Activated naive CD4-positive, alpha-beta T cell treated with anti-CD3 and anti-CD28 coated beads, Interleukin-2, amount 50 U/mL, for 72 hours (primary cell): ENCODE data around the gene PANK4. TPM values are rescaled to one million over a fixed set of nuclear protein-coding genes. Genes with fewer than 3 reads are reported as not detected.

ENCODE experiments used
- ATAC-seq, 2 donors: fragments of 150-1000 bp; cut with Tn5 transposase; 2 replicates each; pipeline ENCODE4 v1.10.0; 2021; ENCODE audit warnings: mild to moderate bottlenecking in 2 of 2, moderate library complexity in 2 of 2
- DNase-seq, 2 donors: peaks; one replicate each; pipeline ENCODE4 v3.0.0; 2021 to 2022; ENCODE audit warnings: low spot score in 2 of 2
- H3K27ac Mint-ChIP-seq, 2 donors: one replicate each; pipeline ENCODE4 v1.8.0; 2022; ENCODE audit warnings: mild to moderate bottlenecking in 2 of 2, mixed read lengths in 2 of 2
- H3K36me3 Mint-ChIP-seq, 2 donors: one replicate each; pipeline ENCODE4 v1.8.0; 2022; ENCODE audit warnings: mixed read lengths in 2 of 2
- H3K9me3 Mint-ChIP-seq, 2 donors: one replicate each; pipeline ENCODE4 v1.8.0; 2022; ENCODE audit warnings: mixed read lengths in 2 of 2
- total RNA-seq, 2 donors: library from RNA; stranded (reverse); gene quantifications; one replicate each; pipeline ENCODE4 v1.2.3, GENCODE V29; 2022

PANK4 gene
- total RNA-seq, 2 donors from 2014 or later = 45.7 to 79.7 TPM

- Mint-ChIP-seq H3K36me3 (no peaks in the 10 kb centered on the region), H3K9me3 (no peaks in the 10 kb centered on the region), H3K27ac (no peak overlapping the region)
- no peak for DNase-seq
- no peak for ATAC-seq
Measured at GRCh38 chr1:2502661-2503553, 23.5 kb downstream of the PANK4 start.

GRCh38 chr1:2502210-2502609, 24.2 kb downstream of the PANK4 start:
- ATAC-seq (no peak), DNase-seq (no peak)
- Mint-ChIP-seq H3K9me3 (no peaks in the 10 kb centered on the region), H3K36me3 (no peaks in the 10 kb centered on the region), H3K27ac (no peak overlapping the region)

- H3K9me3 Mint-ChIP-seq = no peaks in the 10 kb centered on the region
- H3K36me3 Mint-ChIP-seq = no peaks in the 10 kb centered on the region
- no peak overlapping the region for H3K27ac Mint-ChIP-seq
- ATAC-seq (no peak), DNase-seq (no peak)
Measured at GRCh38 chr1:2501820-2502119, 24.6 kb downstream of the PANK4 start.

- H3K27ac Mint-ChIP-seq = peak overlapping the region in 1 of 2 donors; percentile 50
- ATAC-seq = no peak
- H3K36me3 Mint-ChIP-seq = no peaks in the 10 kb centered on the region
- no peak for DNase-seq
- no peaks in the 10 kb centered on the region for H3K9me3 Mint-ChIP-seq
Measured at GRCh38 chr1:2501041-2501819, 25.2 kb downstream of the PANK4 start.

- ATAC-seq = peak; percentile 6 to 35
- Mint-ChIP-seq H3K9me3 (no peaks in the 10 kb centered on the region), H3K36me3 (no peaks in the 10 kb centered on the region), H3K27ac (peak overlapping the region in 1 of 2 donors; percentile 79)
- DNase-seq = no peak
Measured at GRCh38 chr1:2499986-2500596, 26.3 kb downstream of the PANK4 start.

GRCh38 chr1:2499260-2499659, 27.1 kb downstream of the PANK4 start:
- H3K9me3 Mint-ChIP-seq = no peaks in the 10 kb centered on the region
- no peaks in the 10 kb centered on the region for H3K36me3 Mint-ChIP-seq
- ATAC-seq (no peak), DNase-seq (no peak)
- H3K27ac Mint-ChIP-seq = no peak overlapping the region

- Mint-ChIP-seq H3K36me3 (no peaks in the 10 kb centered on the region), H3K9me3 (no peaks in the 10 kb centered on the region), H3K27ac (no peak overlapping the region)
- DNase-seq (no peak), ATAC-seq (no peak)
Measured at GRCh38 chr1:2498648-2499047, 27.7 kb downstream of the PANK4 start.

GRCh38 chr1:2497891-2498290, 28.5 kb downstream of the PANK4 start:
- ATAC-seq (no peak), DNase-seq (no peak)
- H3K36me3 Mint-ChIP-seq = no peaks in the 10 kb centered on the region
- no peaks in the 10 kb centered on the region for H3K9me3 Mint-ChIP-seq
- no peak overlapping the region for H3K27ac Mint-ChIP-seq

- no peak for ATAC-seq
Measured at GRCh38 chr1:2496746-2497145, 29.6 kb downstream of the PANK4 start.

GRCh38 chr1:2496087-2496622, 30.2 kb downstream of the PANK4 start:
- DNase-seq (no peak), ATAC-seq (peak in 1 of 2 donors; percentile 30)
- H3K27ac Mint-ChIP-seq = peak overlapping the region in 1 of 2 donors; percentile 69
- no peaks in the 10 kb centered on the region for H3K9me3 Mint-ChIP-seq
- H3K36me3 Mint-ChIP-seq = no peaks in the 10 kb centered on the region

More at GRCh38 chr1:2496746-2497145, 29.6 kb downstream of the PANK4 start:
- Mint-ChIP-seq H3K9me3 (no peaks in the 10 kb centered on the region), H3K36me3 (no peaks in the 10 kb centered on the region), H3K27ac (peak overlapping the region in 1 of 2 donors; percentile 69)
- DNase-seq = no peak

- ATAC-seq = peak in 1 of 2 donors; percentile 10
- no peak for DNase-seq
- peak overlapping the region in 1 of 2 donors; percentile 69 for H3K27ac Mint-ChIP-seq
- no peaks in the 10 kb centered on the region for H3K9me3 Mint-ChIP-seq
- H3K36me3 Mint-ChIP-seq = no peaks in the 10 kb centered on the region
Measured at GRCh38 chr1:2495546-2495945, 30.9 kb downstream of the PANK4 start.

- H3K36me3 Mint-ChIP-seq = no peaks in the 10 kb centered on the region
- H3K27ac Mint-ChIP-seq = no peak overlapping the region
- ATAC-seq (no peak), DNase-seq (no peak)
- no peaks in the 10 kb centered on the region for H3K9me3 Mint-ChIP-seq
Measured at GRCh38 chr1:2495026-2495425, 31.4 kb downstream of the PANK4 start.

GRCh38 chr1:2494323-2494693, 32.1 kb downstream of the PANK4 start:
- no peak for ATAC-seq
- peaks cover 0 to 2% of the 10 kb centered on the region in 2 donors for H3K36me3 Mint-ChIP-seq
- DNase-seq = no peak
- no peaks in the 10 kb centered on the region for H3K9me3 Mint-ChIP-seq
- H3K27ac Mint-ChIP-seq = no peak overlapping the region

- no peak for ATAC-seq
- DNase-seq = no peak
- Mint-ChIP-seq H3K9me3 (peaks cover 0 to 4% of the 10 kb centered on the region in 2 donors), H3K27ac (peak overlapping the region in 1 of 2 donors; percentile 40), H3K36me3 (peaks cover 4 to 7% of the 10 kb centered on the region in 2 donors)
Measured at GRCh38 chr1:2493691-2494322, 32.6 kb downstream of the PANK4 start.

GRCh38 chr1:2493218-2493617, 33.2 kb downstream of the PANK4 start:
- Mint-ChIP-seq H3K36me3 (peaks cover 10 to 12% of the 10 kb centered on the region in 2 donors), H3K9me3 (peaks cover 0 to 9% of the 10 kb centered on the region in 2 donors), H3K27ac (no peak overlapping the region)
- ATAC-seq (no peak), DNase-seq (no peak)

- no peak overlapping the region for H3K27ac Mint-ChIP-seq
- peaks cover 17 to 20% of the 10 kb centered on the region in 2 donors for H3K36me3 Mint-ChIP-seq
Measured at GRCh38 chr1:2492091-2492490, 34.3 kb downstream of the PANK4 start.

More at GRCh38 chr1:2492091-2492490, 34.3 kb downstream of the PANK4 start:
- DNase-seq = no peak
- peaks cover 0 to 16% of the 10 kb centered on the region in 2 donors for H3K9me3 Mint-ChIP-seq
- no peak for ATAC-seq
